Activated CD4-positive, alpha-beta T cell treated with anti-CD3 and anti-CD28 coated beads, Interleukin-2, amount 10 ng/mL, durations not matched to agents 7 days and 5 days (primary cell): ENCODE data around the gene ZFP2. TPM values are rescaled to one million over a fixed set of nuclear protein-coding genes. Genes with fewer than 3 reads are reported as not detected.

ENCODE experiments used
- CTCF ChIA-PET: fragments of 350-600 bp; sonication (Branson Sonifier 250); formaldehyde crosslinking; loops from one replicate; lab custom pipeline; 2021; ENCODE audit warnings: antibody characterized with exemption; lab: Charles Lee
- POLR2A ChIA-PET: fragments of 350-600 bp; sonication (Branson Sonifier 250); formaldehyde crosslinking; loops from one replicate; lab custom pipeline; 2021; ENCODE audit warnings: antibody characterized with exemption; lab: Charles Lee
- DNase-seq: peaks from one replicate; pipeline ENCODE4 v3.0.0-alpha.2; 2020
- H3K27ac Mint-ChIP-seq: one replicate; pipeline ENCODE4 v1.8.0; 2021; ENCODE audit warnings: mild to moderate bottlenecking, moderate library complexity, mixed read lengths
- H3K27me3 Mint-ChIP-seq: one replicate; pipeline ENCODE4 v1.8.0; 2021; ENCODE audit warnings: mixed read lengths
- H3K36me3 Mint-ChIP-seq: one replicate; pipeline ENCODE4 v1.8.0; 2021; ENCODE audit warnings: low read depth, mixed read lengths
- H3K4me1 Mint-ChIP-seq: one replicate; pipeline ENCODE4 v1.8.0; 2021; ENCODE audit warnings: mixed read lengths
- H3K4me3 Mint-ChIP-seq: one replicate; pipeline ENCODE4 v1.8.0; 2021; ENCODE audit warnings: mild to moderate bottlenecking, moderate library complexity, mixed read lengths
- H3K9me3 Mint-ChIP-seq: one replicate; pipeline ENCODE4 v1.8.0; 2021; ENCODE audit warnings: mixed read lengths
- total RNA-seq, 2 experiments: library from RNA; stranded (reverse); gene quantifications; one replicate each; pipeline ENCODE4 v1.2.3, GENCODE V29; 2021

ZFP2 gene
- total RNA-seq, 2 experiments from 2014 or later, result 0.21 to 0.67 TPM

DNA sequence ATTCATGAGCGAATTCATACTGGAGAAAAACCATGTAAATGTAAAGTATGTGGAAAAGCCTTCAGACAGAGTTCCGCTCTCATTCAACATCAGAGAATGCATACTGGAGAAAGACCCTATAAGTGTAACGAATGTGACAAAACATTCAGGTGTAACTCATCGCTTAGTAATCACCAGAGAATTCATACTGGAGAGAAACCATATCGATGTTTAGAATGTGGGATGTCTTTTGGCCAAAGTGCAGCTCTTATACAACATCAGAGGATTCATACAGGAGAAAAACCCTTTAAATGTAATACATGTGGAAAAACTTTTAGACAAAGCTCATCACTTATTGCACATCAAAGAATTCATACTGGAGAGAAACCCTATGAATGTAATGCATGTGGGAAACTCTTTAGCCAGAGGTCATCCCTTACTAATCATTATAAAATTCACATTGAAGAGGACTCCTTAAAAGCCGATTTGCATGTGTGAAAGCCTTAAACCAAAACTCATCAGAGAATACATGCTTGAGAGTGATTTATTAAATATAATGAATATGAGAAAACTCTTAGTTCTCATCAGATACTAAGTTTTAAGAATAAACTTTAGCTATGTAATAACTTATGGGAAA, 11.8 kb upstream of the ZFP2 start:
- no peaks in the 10 kb centered on the region for H3K4me1 Mint-ChIP-seq
- H3K27ac Mint-ChIP-seq, result no peak overlapping the region
- DNase-seq, result no peak
- peaks cover 76% of the 10 kb centered on the region for H3K36me3 Mint-ChIP-seq
- no peaks in the 10 kb centered on the region for H3K27me3 Mint-ChIP-seq
- POLR2A ChIA-PET, result no interaction called here
- no peak overlapping the region for H3K4me3 Mint-ChIP-seq
- peaks cover 58% of the 10 kb centered on the region for H3K9me3 Mint-ChIP-seq
- CTCF ChIA-PET, result no interaction called here

DNA sequence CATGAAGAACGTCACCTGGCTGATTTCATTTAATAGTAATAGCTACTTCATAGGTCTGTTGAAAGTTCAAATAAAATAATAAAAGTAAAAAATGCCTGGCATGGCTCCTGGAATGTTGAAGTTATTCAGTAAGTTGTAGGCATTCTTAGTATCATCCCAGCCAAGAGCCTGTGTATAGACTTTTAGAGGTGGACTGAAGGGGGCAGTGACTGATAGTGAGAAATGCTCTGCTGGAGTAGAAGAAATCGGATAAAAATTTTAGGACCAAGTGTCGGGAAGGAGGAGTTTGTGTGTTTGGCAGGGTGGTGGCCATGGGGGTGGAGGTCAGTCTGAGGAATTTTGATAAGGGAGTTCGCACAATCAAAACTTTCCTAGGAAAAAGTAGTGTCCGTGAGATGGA, 3.6 kb downstream of the ZFP2 start:
- no peak for DNase-seq
- Mint-ChIP-seq H3K27ac (no peak overlapping the region), H3K9me3 (peaks cover 44% of the 10 kb centered on the region), H3K36me3 (peaks cover 6% of the 10 kb centered on the region), H3K4me3 (no peak overlapping the region), H3K27me3 (no peaks in the 10 kb centered on the region), H3K4me1 (peaks cover 3% of the 10 kb centered on the region)
- POLR2A ChIA-PET, result no interaction called here
- CTCF ChIA-PET, result no interaction called here

DNA sequence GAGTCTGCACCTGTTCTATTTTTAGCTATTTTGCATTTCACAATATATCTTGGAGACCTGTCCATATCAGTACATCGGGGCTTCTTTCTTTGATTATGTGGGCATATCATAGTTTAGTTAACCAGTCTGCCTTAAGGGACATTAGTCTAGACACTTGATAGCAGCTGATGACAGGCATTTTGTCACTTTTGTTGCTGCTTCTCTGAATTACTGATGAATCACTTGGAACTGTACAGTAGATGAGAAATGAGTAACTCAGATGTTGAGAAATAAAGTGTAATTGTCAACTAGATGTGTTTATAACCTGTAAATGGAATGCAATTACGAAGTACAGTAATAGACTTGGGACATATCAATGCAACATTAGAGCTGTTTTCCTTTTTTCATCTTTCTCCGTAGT, 7.1 kb downstream of the ZFP2 start:
- Mint-ChIP-seq H3K4me1 (no peaks in the 10 kb centered on the region), H3K4me3 (no peak overlapping the region), H3K36me3 (peaks cover 2% of the 10 kb centered on the region), H3K27ac (no peak overlapping the region), H3K27me3 (no peaks in the 10 kb centered on the region), H3K9me3 (peaks cover 37% of the 10 kb centered on the region)
- DNase-seq, result no peak
- ChIA-PET POLR2A (no interaction called here), CTCF (no interaction called here)

DNA sequence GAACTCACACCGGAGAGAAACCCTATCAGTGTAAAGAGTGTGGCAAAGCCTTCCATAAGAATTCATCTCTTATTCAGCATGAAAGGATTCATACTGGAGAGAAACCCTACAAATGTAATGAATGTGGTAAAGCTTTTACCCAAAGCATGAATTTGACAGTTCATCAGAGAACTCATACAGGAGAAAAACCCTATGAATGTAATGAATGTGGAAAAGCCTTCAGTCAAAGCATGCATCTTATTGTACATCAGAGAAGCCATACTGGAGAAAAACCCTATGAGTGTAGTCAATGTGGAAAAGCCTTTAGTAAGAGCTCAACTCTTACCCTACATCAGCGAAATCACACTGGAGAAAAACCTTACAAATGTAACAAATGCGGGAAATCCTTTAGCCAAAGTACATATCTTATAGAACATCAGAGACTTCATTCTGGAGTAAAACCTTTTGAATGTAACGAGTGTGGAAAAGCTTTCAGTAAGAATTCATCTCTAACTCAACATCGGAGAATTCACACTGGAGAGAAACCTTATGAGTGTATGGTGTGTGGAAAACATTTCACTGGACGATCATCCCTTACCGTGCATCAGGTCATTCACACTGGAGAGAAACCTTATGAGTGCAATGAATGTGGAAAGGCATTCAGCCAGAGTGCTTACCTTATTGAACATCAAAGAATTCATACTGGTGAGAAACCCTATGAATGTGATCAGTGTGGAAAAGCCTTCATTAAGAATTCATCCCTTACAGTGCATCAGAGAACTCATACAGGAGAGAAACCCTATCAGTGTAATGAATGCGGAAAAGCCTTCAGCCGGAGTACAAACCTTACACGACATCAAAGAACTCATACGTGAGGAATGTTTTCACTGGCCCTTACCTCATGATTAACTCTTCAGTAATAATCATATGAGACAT, 36.4 kb downstream of the ZFP2 start:
- H3K36me3 Mint-ChIP-seq, result peaks cover 17% of the 10 kb centered on the region
- CTCF ChIA-PET, result no interaction called here

DNA sequence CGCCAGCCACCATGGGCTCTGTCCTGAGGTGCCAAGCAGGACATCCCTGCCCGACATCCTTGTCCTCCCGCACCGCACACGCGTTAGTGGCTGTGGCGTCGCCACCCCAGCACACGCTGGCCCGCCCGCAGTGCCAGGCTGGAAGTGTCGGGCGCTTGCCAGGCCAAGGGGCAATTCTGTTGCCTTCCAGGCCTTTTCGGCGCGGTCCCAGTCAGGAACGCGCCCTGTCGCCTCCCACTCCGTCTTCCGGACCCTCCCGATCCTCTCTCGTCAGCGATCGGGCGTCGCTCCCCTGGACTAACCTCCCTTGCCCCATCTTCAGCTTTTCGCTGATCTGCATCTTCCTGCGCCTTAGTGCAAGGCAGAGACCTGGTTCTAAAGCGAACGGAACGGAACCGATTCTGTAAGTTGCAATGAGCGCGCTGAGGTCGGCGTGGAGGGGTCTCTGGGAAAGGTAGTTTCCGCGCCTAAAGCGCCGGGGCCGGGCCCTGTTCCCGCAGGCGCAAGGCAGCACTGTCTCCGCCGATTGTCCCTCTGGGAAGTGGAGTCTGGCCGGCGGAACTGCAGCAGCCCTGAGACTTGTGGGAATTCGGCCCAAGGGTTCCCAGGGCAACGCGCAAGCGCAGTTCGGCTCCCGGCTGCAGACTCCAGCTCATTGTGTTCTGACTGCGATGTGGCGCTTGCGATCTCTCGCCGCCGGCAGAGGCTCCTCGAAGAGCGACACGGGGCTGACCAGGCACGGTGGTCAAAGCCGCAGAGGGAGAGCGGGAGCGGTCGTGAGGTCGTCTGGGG, 45.1 kb downstream of the ZFP2 start, which contains the start of gene ZNF454:
Gene ZNF454, plus strand, starts transcription at position 630 of the 792 bp plus-strand sequence. CDS start 1,594 bp downstream, outside the sequence.
- POLR2A ChIA-PET, result no interaction called here

More for the DNA sequence above, 36.4 kb downstream of the ZFP2 start:
- Mint-ChIP-seq H3K4me3 (no peak overlapping the region), H3K4me1 (no peaks in the 10 kb centered on the region), H3K27me3 (no peaks in the 10 kb centered on the region), H3K27ac (no peak overlapping the region), H3K9me3 (peaks cover 78% of the 10 kb centered on the region)
- POLR2A ChIA-PET, result no interaction called here
- no peak for DNase-seq

DNA sequence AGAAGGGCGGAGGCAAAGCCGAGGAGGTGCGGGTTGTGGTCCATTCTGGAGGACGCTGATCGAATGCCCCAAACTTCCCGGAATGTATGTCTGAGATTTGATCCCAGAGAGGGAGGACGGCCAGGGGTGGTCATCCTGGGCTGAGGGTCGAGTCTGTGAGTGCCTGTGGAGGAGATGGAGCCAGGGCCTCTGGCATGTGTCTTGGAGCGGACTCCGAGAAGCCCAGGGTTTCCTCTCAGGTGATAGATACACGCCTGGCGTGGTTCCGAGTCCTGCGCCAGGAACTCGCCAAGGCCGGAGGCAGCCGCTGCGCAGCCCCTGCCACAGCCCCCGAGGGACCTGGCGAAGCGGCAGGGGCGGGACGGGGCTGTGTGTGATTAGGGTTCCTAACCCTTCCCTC, 45.6 kb downstream of the ZFP2 start:
- ChIA-PET CTCF (no interaction called here), POLR2A (no interaction called here)
- no peaks in the 10 kb centered on the region for H3K4me1 Mint-ChIP-seq
- H3K4me3 Mint-ChIP-seq, result no peak overlapping the region
- H3K9me3 Mint-ChIP-seq, result peaks cover 64% of the 10 kb centered on the region
- H3K27me3 Mint-ChIP-seq, result peaks cover 4% of the 10 kb centered on the region
- peaks cover 10% of the 10 kb centered on the region for H3K36me3 Mint-ChIP-seq
- no peak overlapping the region for H3K27ac Mint-ChIP-seq
- DNase-seq, result no peak

More for the DNA sequence above, 45.1 kb downstream of the ZFP2 start, which contains the start of gene ZNF454:
- peaks cover 10% of the 10 kb centered on the region for H3K36me3 Mint-ChIP-seq
- DNase-seq, result no peak
- peaks cover 67% of the 10 kb centered on the region for H3K9me3 Mint-ChIP-seq
- CTCF ChIA-PET, result no interaction called here
- H3K4me1 Mint-ChIP-seq, result no peaks in the 10 kb centered on the region
- H3K27me3 Mint-ChIP-seq, result peaks cover 4% of the 10 kb centered on the region
- no peak within 1 kb of the TSS for H3K4me3 Mint-ChIP-seq
- H3K27ac Mint-ChIP-seq, result no peak within 1 kb of the TSS

DNA sequence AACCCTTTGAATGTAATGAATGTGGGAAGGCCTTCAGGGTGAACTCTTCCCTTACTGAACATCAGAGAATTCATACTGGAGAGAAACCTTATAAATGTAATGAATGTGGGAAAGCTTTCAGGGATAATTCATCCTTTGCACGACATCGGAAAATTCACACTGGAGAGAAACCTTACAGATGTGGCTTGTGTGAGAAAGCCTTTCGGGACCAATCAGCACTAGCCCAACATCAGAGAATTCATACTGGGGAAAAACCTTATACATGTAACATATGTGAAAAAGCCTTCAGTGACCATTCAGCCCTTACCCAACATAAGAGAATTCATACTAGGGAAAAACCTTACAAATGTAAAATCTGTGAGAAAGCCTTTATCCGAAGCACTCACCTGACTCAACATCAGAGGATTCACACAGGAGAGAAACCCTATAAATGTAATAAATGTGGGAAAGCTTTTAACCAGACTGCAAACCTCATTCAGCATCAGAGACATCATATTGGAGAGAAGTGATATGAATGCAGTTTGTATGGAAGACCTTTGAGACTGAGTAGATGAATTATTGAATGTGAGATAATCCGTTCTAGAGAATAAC, 69.8 kb downstream of the ZFP2 start:
- H3K27me3 Mint-ChIP-seq, result no peaks in the 10 kb centered on the region
- no peaks in the 10 kb centered on the region for H3K4me1 Mint-ChIP-seq
- no peak overlapping the region for H3K27ac Mint-ChIP-seq
- H3K4me3 Mint-ChIP-seq, result no peak overlapping the region
- H3K36me3 Mint-ChIP-seq, result peaks cover 2% of the 10 kb centered on the region
- POLR2A ChIA-PET, result no interaction called here
- CTCF ChIA-PET, result no interaction called here
- DNase-seq, result no peak
- peaks cover 70% of the 10 kb centered on the region for H3K9me3 Mint-ChIP-seq

DNA sequence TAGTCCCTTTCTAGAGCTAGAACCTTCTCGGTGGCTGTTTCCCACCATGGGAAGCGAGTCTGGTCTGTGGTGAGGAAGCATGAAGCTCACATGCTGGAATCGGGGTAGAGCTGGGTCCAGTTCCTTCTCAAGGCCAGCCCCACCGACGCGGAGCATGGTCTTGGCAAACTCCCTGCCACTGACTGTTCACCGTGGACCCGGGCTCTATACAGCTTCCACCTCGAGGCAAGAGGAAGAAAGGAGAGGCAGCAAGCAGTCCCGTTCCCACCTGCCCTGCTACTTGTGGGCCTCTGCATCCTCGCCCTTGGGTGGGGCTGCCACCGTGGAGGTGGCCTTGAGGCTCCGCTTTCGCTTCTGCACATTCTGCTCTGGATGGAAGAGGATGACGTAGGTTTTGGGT, 85.7 kb downstream of the ZFP2 start:
- no peak overlapping the region for H3K27ac Mint-ChIP-seq
- ChIA-PET CTCF (interaction anchor here (0.6 kb wide), 1 partner anchor 22 kb away, joined by 4 read pairs; no protein-coding TSS in a partner anchor), POLR2A (no interaction called here)
- H3K4me3 Mint-ChIP-seq, result no peak overlapping the region
- peaks cover 2% of the 10 kb centered on the region for H3K36me3 Mint-ChIP-seq
- DNase-seq, result no peak
- peaks cover 41% of the 10 kb centered on the region for H3K9me3 Mint-ChIP-seq
- no peaks in the 10 kb centered on the region for H3K27me3 Mint-ChIP-seq
- no peaks in the 10 kb centered on the region for H3K4me1 Mint-ChIP-seq

Other genes starting within 250 kb of the ZFP2 start
- 10 to 100 TPM in 1 of 2 experiments, 1 to 10 TPM in 1; 8.8 to 10.2 TPM for gene ZNF354A, start 165.3 kb upstream of the ZFP2 start, total RNA-seq
- gene ZNF354B, start 36.0 kb upstream of the ZFP2 start, total RNA-seq, result 10 to 100 TPM; 16.9 to 17.9 TPM
- not detected for gene ZNF454, start 45.3 kb downstream of the ZFP2 start, total RNA-seq
- gene GRM6, start 99.4 kb downstream of the ZFP2 start, total RNA-seq, result not detected
- 1 to 10 TPM; 4.7 to 5.0 TPM for gene ZNF879, start 127.9 kb downstream of the ZFP2 start, total RNA-seq
- 1 to 10 TPM; 6.4 to 7.3 TPM for gene ZNF354C, start 164.5 kb downstream of the ZFP2 start, total RNA-seq